ENCODE data around the gene GOLGA6D. TPM values are rescaled to one million over a fixed set of nuclear protein-coding genes. Genes with fewer than 3 reads are reported as not detected.
"Not testable (repeated sequence)": the region's sequence is repeated elsewhere in the genome, so short reads cannot be mapped to it uniquely, and the experiment has no call there.

GOLGA6D gene
- total and polyA plus RNA-seq, 8 donors = 0.13 to 0.47 (median 0.24) TPM; not detected in 2

GRCh38 chr15:75302318-75302717 lies 19.7 kb downstream of the GOLGA6D start:
- intact Hi-C loops (cut with DNase I) = no loop called here
- Histone ChIP-seq H3K4me1 (no peaks in the 10 kb centered on the region), H3K4me3 (no peak overlapping the region), H3K36me3 (no peaks in the 10 kb centered on the region), H3K9me3 (no peaks in the 10 kb centered on the region), H3K27ac (no peak overlapping the region), H3K27me3 (peaks cover 0 to 23% of the 10 kb centered on the region in 2 donors)
- no peak for TF ChIP-seq CTCF (IDR thresholded peaks at IDR 0.05)
- DNase-seq (no peak), ATAC-seq (no peak)

GRCh38 chr15:75302753-75303152 lies 20.1 kb downstream of the GOLGA6D start:
- H3K4me3 ChIP-seq; H3K9me3 ChIP-seq; DNase-seq; H3K27ac ChIP-seq; ATAC-seq; H3K4me1 ChIP-seq; intact Hi-C loops (cut with DNase I); H3K36me3 ChIP-seq: not testable (repeated sequence)
- peaks cover 0 to 27% of the 10 kb centered on the region in 2 donors for H3K27me3 ChIP-seq

- Histone ChIP-seq H3K9me3 (no peaks in the 10 kb centered on the region), H3K4me3 (no peak overlapping the region), H3K36me3 (no peaks in the 10 kb centered on the region), H3K27ac (no peak overlapping the region), H3K27me3 (peaks cover 0 to 36% of the 10 kb centered on the region in 2 donors), H3K4me1 (no peaks in the 10 kb centered on the region)
- DNase-seq (no peak), ATAC-seq (no peak)
- TF ChIP-seq CTCF (IDR thresholded peaks at IDR 0.05) = no peak
- intact Hi-C loops (cut with DNase I) = no loop called here
Observed at GRCh38 chr15:75306188-75306587, 23.6 kb downstream of the GOLGA6D start.

GRCh38 chr15:75307778-75308390 lies 25.2 kb downstream of the GOLGA6D start:
- Histone ChIP-seq H3K27ac (no peak overlapping the region), H3K4me3 (no peak overlapping the region), H3K36me3 (no peaks in the 10 kb centered on the region), H3K4me1 (no peaks in the 10 kb centered on the region), H3K27me3 (peaks cover 0 to 36% of the 10 kb centered on the region in 2 donors), H3K9me3 (no peaks in the 10 kb centered on the region)
- peak in 1 of 4 donors; percentile 7 for DNase-seq
- intact Hi-C loops (cut with DNase I) = no loop called here
- ATAC-seq = peak; percentile 84
- TF ChIP-seq CTCF (IDR thresholded peaks at IDR 0.05) = no peak

GRCh38 chr15:75309711-75310110 lies 27.1 kb downstream of the GOLGA6D start:
- Histone ChIP-seq H3K27ac (no peak overlapping the region), H3K9me3 (no peaks in the 10 kb centered on the region), H3K36me3 (no peaks in the 10 kb centered on the region), H3K27me3 (peaks cover 0 to 30% of the 10 kb centered on the region in 2 donors), H3K4me1 (no peaks in the 10 kb centered on the region), H3K4me3 (no peak overlapping the region)
- DNase-seq (no peak), ATAC-seq (no peak)
- TF ChIP-seq CTCF (IDR thresholded peaks at IDR 0.05) = no peak
- intact Hi-C loops (cut with DNase I) = no loop called here

GRCh38 chr15:75312548-75312947 lies 29.9 kb downstream of the GOLGA6D start:
- ATAC-seq; H3K36me3 ChIP-seq; H3K27ac ChIP-seq; H3K9me3 ChIP-seq; intact Hi-C loops (cut with DNase I); H3K4me1 ChIP-seq; H3K4me3 ChIP-seq; DNase-seq: not testable (repeated sequence)
- H3K27me3 ChIP-seq = peaks cover 0 to 11% of the 10 kb centered on the region in 2 donors
